ENCODE results near the gene NKAIN4. TPM values are rescaled to one million over a fixed set of nuclear protein-coding genes. Genes with fewer than 3 reads are reported as not detected.
"Not testable (repeated sequence)": the region's sequence is repeated elsewhere in the genome, so short reads cannot be mapped to it uniquely, and the experiment has no call there.

The NKAIN4 gene
- total and polyA plus RNA-seq, 7 donors, result not detected

DNA sequence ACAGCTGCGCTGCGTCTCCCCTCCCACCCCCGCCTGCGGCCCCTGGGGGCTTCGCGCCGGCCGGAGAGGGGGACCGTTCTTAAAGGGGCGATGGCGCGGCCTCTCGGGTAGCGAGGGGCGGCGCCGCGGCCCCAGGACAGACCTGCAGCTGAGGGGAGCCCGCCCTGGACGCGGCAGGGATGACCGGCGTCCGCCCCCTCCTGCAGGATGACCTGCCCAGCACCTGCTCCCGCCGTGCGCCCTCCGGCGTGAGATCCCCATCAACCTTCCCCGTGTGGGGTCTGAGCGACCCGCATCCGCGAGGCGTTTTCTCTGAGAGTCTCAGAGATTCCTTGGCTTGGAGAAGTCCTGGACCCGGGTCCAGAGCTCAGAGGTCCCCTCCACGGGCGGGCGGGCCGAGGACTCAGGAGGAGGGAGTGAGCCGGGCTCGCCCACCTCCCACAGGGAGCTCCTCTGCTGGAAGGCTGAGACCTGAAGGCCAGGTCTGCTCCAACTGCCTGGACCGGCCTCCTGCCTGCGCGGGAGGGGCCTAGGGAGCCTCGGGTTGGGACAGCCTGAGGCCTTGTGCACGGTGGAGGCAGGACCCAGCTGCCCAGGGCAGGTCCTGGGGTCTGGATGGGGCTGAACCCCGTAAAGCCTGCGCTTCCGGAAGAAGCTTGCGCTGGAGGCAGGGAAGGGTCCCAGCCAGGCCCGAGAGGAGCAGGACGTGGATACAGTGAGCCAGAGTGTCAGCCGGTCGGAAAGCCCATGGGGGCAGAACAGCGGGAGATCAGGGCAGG is 532 bp upstream of the NKAIN4 start:
- H3K27ac ChIP-seq, result no peak overlapping the region
- WGBS, 3 donors, result 7 to 14% (median 8%) methylated on average over 39 to 56 of the region's 56 CpGs
- H3K36me3 ChIP-seq (ENCODE audit: insufficient read depth in 1 of 2, low read depth in 1 of 2), result no peaks in the 10 kb centered on the region
- TF ChIP-seq, protein P1, sequence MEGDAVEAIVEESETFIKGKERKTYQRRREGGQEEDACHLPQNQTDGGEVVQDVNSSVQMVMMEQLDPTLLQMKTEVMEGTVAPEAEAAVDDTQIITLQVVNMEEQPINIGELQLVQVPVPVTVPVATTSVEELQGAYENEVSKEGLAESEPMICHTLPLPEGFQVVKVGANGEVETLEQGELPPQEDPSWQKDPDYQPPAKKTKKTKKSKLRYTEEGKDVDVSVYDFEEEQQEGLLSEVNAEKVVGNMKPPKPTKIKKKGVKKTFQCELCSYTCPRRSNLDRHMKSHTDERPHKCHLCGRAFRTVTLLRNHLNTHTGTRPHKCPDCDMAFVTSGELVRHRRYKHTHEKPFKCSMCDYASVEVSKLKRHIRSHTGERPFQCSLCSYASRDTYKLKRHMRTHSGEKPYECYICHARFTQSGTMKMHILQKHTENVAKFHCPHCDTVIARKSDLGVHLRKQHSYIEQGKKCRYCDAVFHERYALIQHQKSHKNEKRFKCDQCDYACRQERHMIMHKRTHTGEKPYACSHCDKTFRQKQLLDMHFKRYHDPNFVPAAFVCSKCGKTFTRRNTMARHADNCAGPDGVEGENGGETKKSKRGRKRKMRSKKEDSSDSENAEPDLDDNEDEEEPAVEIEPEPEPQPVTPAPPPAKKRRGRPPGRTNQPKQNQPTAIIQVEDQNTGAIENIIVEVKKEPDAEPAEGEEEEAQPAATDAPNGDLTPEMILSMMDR (IDR thresholded peaks at IDR 0.05), result no peak
- H3K4me3 ChIP-seq, result no peak overlapping the region
- intact Hi-C loops (cut with DNase I), result no loop called here
- peaks cover 2% of the 10 kb centered on the region for H3K4me1 ChIP-seq
- DNase-seq, result no peak
- ATAC-seq, result no peak
- peaks cover 0 to 70% (median 34%) of the 10 kb centered on the region in 3 donors for H3K27me3 ChIP-seq (ENCODE audit: insufficient read depth in 3 of 3, low read length in 2 of 3)
- no peaks in the 10 kb centered on the region for H3K9me3 ChIP-seq

GRCh38 chr20:63253438-63254231 is 628 bp downstream of the NKAIN4 start:
- Histone ChIP-seq H3K4me3 (peak overlapping the region; percentile 44), H3K4me1 (peaks cover 2% of the 10 kb centered on the region), H3K27me3 (ENCODE audit: insufficient read depth in 3 of 3, low read length in 2 of 3) (peaks cover 0 to 73% (median 34%) of the 10 kb centered on the region in 3 donors), H3K9me3 (no peaks in the 10 kb centered on the region), H3K36me3 (ENCODE audit: insufficient read depth in 1 of 2, low read depth in 1 of 2) (no peaks in the 10 kb centered on the region), H3K27ac (no peak overlapping the region)
- TF ChIP-seq, protein P1 (IDR thresholded peaks at IDR 0.05), result no peak
- ATAC-seq (peak in 1 of 4 donors; percentile 21), DNase-seq (no peak)
- intact Hi-C loops (cut with DNase I), result no loop called here
- WGBS, 3 donors, result 0 to 1% (median 1%) methylated on average over 48 to 88 of the region's 89 CpGs

GRCh38 chr20:63253065-63253437 is 1.2 kb downstream of the NKAIN4 start:
- Histone ChIP-seq H3K4me3 (peak overlapping the region; percentile 44), H3K27ac (no peak overlapping the region), H3K36me3 (ENCODE audit: insufficient read depth in 1 of 2, low read depth in 1 of 2) (no peaks in the 10 kb centered on the region), H3K9me3 (no peaks in the 10 kb centered on the region), H3K27me3 (ENCODE audit: insufficient read depth in 3 of 3, low read length in 2 of 3) (peaks cover 0 to 78% (median 33%) of the 10 kb centered on the region in 3 donors), H3K4me1 (peaks cover 2% of the 10 kb centered on the region)
- ATAC-seq, result no peak
- intact Hi-C loops (cut with DNase I), result no loop called here
- TF ChIP-seq, protein P1 (IDR thresholded peaks at IDR 0.05), result no peak
- WGBS, 3 donors, result 7 to 14% (median 9%) methylated on average over 15 to 16 of the region's 16 CpGs
- no peak for DNase-seq

- Histone ChIP-seq H3K36me3 (ENCODE audit: insufficient read depth in 1 of 2, low read depth in 1 of 2) (no peaks in the 10 kb centered on the region), H3K9me3 (no peaks in the 10 kb centered on the region), H3K27ac (no peak overlapping the region), H3K4me1 (peaks cover 2% of the 10 kb centered on the region), H3K4me3 (no peak overlapping the region), H3K27me3 (ENCODE audit: insufficient read depth in 3 of 3, low read length in 2 of 3) (peaks cover 0 to 82% (median 34%) of the 10 kb centered on the region in 3 donors)
- intact Hi-C loops (cut with DNase I), result no loop called here
- TF ChIP-seq, protein P1 (IDR thresholded peaks at IDR 0.05), result no peak
- no peak for DNase-seq
- WGBS, 3 donors, result 33 to 40% (median 35%) methylated on average over 8 of the region's 8 CpGs
- ATAC-seq, result no peak
Measured at GRCh38 chr20:63252284-63252711, 2.0 kb downstream of the NKAIN4 start.

- intact Hi-C loops (cut with DNase I); H3K9me3 ChIP-seq; H3K36me3 ChIP-seq (ENCODE audit: insufficient read depth in 1 of 2, low read depth in 1 of 2); H3K4me1 ChIP-seq; DNase-seq; H3K27ac ChIP-seq; ATAC-seq; H3K4me3 ChIP-seq: not testable (repeated sequence)
- peaks cover 0 to 87% (median 30%) of the 10 kb centered on the region in 3 donors for H3K27me3 ChIP-seq (ENCODE audit: insufficient read depth in 3 of 3, low read length in 2 of 3)
- WGBS, 3 donors, result 24 to 44% (median 28%) methylated on average over 11 to 12 of the region's 14 CpGs
Measured at GRCh38 chr20:63251350-63251749, 2.9 kb downstream of the NKAIN4 start.
